ENCODE measurements around the gene TMEM94.
"Not testable (repeated sequence)": the region's sequence is repeated elsewhere in the genome, so short reads cannot be mapped to it uniquely, and the experiment has no call there.

Gene TMEM94

GRCh38 chr17:75445296-75445695 lies 11.1 kb upstream of the TMEM94 start:
- in situ Hi-C loops (cut with MboI; ENCODE audit: low sequenced_read_pairs), result no loop called here

GRCh38 chr17:75445896-75446295 lies 10.5 kb upstream of the TMEM94 start:
- in situ Hi-C loops (cut with MboI; ENCODE audit: low sequenced_read_pairs), result not testable (repeated sequence)

- in situ Hi-C loops (cut with MboI; ENCODE audit: low sequenced_read_pairs), result no loop called here
These were observed 8.2 kb upstream of the TMEM94 start for GRCh38 chr17:75447951-75448856.

- in situ Hi-C loops (cut with MboI; ENCODE audit: low sequenced_read_pairs), result no loop called here
These were observed 6.2 kb upstream of the TMEM94 start for GRCh38 chr17:75450270-75450669.

- in situ Hi-C loops (cut with MboI; ENCODE audit: low sequenced_read_pairs), result no loop called here
These were observed 2.2 kb upstream of the TMEM94 start for GRCh38 chr17:75454193-75454592.

- in situ Hi-C loops (cut with MboI; ENCODE audit: low sequenced_read_pairs), result not testable (repeated sequence)
These were observed 1.8 kb upstream of the TMEM94 start for GRCh38 chr17:75454672-75455071.

GRCh38 chr17:75456039-75456416 lies 407 bp upstream of the TMEM94 start:
- in situ Hi-C loops (cut with MboI; ENCODE audit: low sequenced_read_pairs), result no loop called here

GRCh38 chr17:75457047-75457654 lies 716 bp downstream of the TMEM94 start:
- in situ Hi-C loops (cut with MboI; ENCODE audit: low sequenced_read_pairs), result no loop called here

- in situ Hi-C loops (cut with MboI; ENCODE audit: low sequenced_read_pairs), result no loop called here
These were observed 2.8 kb downstream of the TMEM94 start for GRCh38 chr17:75459246-75459589.

GRCh38 chr17:75459590-75460267 lies 3.3 kb downstream of the TMEM94 start:
- in situ Hi-C loops (cut with MboI; ENCODE audit: low sequenced_read_pairs), result no loop called here

- in situ Hi-C loops (cut with MboI; ENCODE audit: low sequenced_read_pairs), result no loop called here
These were observed 3.9 kb downstream of the TMEM94 start for GRCh38 chr17:75460295-75460694.

- in situ Hi-C loops (cut with MboI; ENCODE audit: low sequenced_read_pairs), result no loop called here
These were observed 7.2 kb downstream of the TMEM94 start for GRCh38 chr17:75463603-75464002.

GRCh38 chr17:75465039-75465438 lies 8.6 kb downstream of the TMEM94 start:
- in situ Hi-C loops (cut with MboI; ENCODE audit: low sequenced_read_pairs), result no loop called here

GRCh38 chr17:75468291-75468754 lies 11.9 kb downstream of the TMEM94 start:
- in situ Hi-C loops (cut with MboI; ENCODE audit: low sequenced_read_pairs), result no loop called here

- in situ Hi-C loops (cut with MboI; ENCODE audit: low sequenced_read_pairs), result no loop called here
These were observed 12.4 kb downstream of the TMEM94 start for GRCh38 chr17:75468779-75469373.

- in situ Hi-C loops (cut with MboI; ENCODE audit: low sequenced_read_pairs), result no loop called here
These were observed 14.8 kb downstream of the TMEM94 start for GRCh38 chr17:75471207-75471606.

GRCh38 chr17:75472119-75472518 lies 15.7 kb downstream of the TMEM94 start:
- in situ Hi-C loops (cut with MboI; ENCODE audit: low sequenced_read_pairs), result no loop called here

GRCh38 chr17:75473246-75473645 lies 16.8 kb downstream of the TMEM94 start:
- in situ Hi-C loops (cut with MboI; ENCODE audit: low sequenced_read_pairs), result no loop called here

- in situ Hi-C loops (cut with MboI; ENCODE audit: low sequenced_read_pairs), result no loop called here
These were observed 18.3 kb downstream of the TMEM94 start for GRCh38 chr17:75474736-75475135.

GRCh38 chr17:75475144-75475835 lies 18.9 kb downstream of the TMEM94 start:
- in situ Hi-C loops (cut with MboI; ENCODE audit: low sequenced_read_pairs), result no loop called here

- in situ Hi-C loops (cut with MboI; ENCODE audit: low sequenced_read_pairs), result no loop called here
These were observed 19.4 kb downstream of the TMEM94 start for GRCh38 chr17:75475851-75476250.
